IPS-18c (cell line): ENCODE measurements around the gene NOS1.
"Not testable (repeated sequence)": the region's sequence is repeated elsewhere in the genome, so short reads cannot be mapped to it uniquely, and the experiment has no call there.

ENCODE experiments used
- H3K4me3 ChIP-seq: 2 replicates; pipeline ENCODE4 v1.7.0; 2013; ENCODE audit warnings: low read depth, mild to moderate bottlenecking, low read length, moderate library complexity; ENCODE audit not compliant: insufficient read depth
- H3K9me3 ChIP-seq: one replicate; pipeline ENCODE4 v1.6.1; 2013; ENCODE audit warnings: mild to moderate bottlenecking, low read length, moderate library complexity; ENCODE audit not compliant: control insufficient read depth, insufficient read depth

Gene NOS1

DNA sequence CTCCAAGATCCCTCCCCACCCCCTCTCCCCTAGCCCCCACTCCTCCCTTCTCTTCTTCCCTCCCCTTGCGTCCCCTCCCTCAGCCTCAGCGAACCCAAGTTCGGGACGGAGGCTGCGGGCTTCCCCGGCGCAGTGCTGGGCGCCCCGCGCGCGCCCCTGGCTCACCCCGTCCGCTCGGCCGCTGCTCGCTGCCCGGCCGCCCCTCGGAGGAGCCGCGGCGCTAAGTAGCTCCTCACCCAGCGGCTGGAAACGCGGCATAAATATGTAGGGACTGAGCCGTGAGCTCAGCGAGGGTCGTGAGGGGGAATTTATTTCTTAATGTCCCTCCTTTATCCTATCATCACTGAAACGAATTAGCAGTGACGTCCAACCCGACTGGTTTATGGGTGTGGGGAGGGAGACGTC lies at the start of gene NOS1:
Gene NOS1 (minus strand): TSS at position 280 of the 405 bp plus-strand sequence. CDS start 30,557 bp downstream, outside the sequence.
- Histone ChIP-seq H3K9me3 (peaks cover 2% of the 10 kb centered on the region), H3K4me3 (peak within 1 kb of the TSS; percentile 75)

GRCh38 chr12:117409286-117409685 lies 47.9 kb upstream of the NOS1 start:
- Histone ChIP-seq H3K9me3 (no peaks in the 10 kb centered on the region), H3K4me3 (no peak overlapping the region)

DNA sequence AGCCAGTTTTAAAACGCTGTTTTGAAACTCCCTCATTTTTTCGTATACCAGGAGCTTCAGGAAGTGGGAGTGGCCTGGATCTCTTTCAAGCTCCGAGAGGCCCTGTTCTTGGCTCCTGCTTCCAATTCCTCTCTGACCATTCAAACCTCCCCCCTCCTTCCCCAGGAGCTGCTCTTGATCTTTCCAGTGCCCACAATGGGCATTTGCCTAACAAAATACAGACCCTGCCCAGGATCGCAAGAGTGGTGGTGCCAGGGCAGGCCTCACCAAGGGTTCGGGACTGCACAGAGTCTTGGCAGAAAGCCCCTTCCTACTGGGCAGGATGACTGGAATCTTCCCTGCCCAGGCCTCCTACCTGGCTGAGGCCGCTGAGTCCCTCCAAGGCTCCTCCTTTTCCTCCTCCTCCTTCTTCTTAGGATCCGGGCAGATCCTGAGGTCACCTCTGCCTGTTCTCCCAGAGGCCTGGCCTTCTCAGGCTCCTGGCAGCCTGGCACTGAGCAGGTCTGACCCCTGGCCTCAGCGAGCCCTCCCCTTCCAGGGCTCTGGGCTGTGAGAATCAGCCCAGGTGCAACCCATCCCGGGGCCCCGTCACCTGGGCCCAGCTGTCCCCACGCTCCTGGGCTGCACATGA lies 46.9 kb upstream of the NOS1 start:
- H3K9me3 ChIP-seq: no peaks in the 10 kb centered on the region
- no peak overlapping the region for H3K4me3 ChIP-seq

- no peaks in the 10 kb centered on the region for H3K9me3 ChIP-seq
Observed at GRCh38 chr12:117404940-117405339, 43.5 kb upstream of the NOS1 start.

GRCh38 chr12:117404203-117404853 lies 42.9 kb upstream of the NOS1 start:
- no peaks in the 10 kb centered on the region for H3K9me3 ChIP-seq
- H3K4me3 ChIP-seq: no peak overlapping the region

More at GRCh38 chr12:117404940-117405339, 43.5 kb upstream of the NOS1 start:
- H3K4me3 ChIP-seq: no peak overlapping the region

DNA sequence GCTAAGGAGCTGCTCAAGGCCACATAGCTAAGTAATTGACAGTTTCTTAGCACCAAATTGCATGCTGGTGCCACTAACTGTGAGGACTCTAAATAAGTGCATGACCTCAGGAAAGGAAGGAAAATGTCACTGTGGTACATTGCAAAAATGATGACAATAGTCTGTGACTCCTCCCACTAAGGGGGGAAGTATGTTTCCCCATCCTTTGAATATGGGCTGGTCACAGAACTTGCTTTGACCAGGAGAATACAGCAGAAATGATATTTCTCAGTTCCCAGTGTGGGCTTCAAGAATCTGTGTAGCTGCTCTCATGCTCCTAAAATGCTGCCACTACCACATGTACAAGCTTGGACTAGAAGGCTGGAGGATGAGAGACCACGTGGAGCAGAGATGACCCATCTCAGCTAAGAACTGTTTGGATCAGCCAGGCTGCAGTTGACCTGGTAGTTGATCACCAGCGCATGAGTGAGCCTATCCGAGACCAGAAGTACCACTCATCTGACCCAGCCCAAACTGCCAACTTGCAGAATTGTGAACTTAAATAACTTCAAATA lies 42.2 kb upstream of the NOS1 start:
- H3K9me3 ChIP-seq: no peaks in the 10 kb centered on the region
- no peak overlapping the region for H3K4me3 ChIP-seq

- Histone ChIP-seq H3K9me3 (peaks cover under 1% of the 10 kb centered on the region), H3K4me3 (no peak overlapping the region)
Observed at GRCh38 chr12:117402363-117402762, 40.9 kb upstream of the NOS1 start.

GRCh38 chr12:117400912-117401311 lies 39.5 kb upstream of the NOS1 start:
- Histone ChIP-seq H3K4me3 (no peak overlapping the region), H3K9me3 (peaks cover 4% of the 10 kb centered on the region)

DNA sequence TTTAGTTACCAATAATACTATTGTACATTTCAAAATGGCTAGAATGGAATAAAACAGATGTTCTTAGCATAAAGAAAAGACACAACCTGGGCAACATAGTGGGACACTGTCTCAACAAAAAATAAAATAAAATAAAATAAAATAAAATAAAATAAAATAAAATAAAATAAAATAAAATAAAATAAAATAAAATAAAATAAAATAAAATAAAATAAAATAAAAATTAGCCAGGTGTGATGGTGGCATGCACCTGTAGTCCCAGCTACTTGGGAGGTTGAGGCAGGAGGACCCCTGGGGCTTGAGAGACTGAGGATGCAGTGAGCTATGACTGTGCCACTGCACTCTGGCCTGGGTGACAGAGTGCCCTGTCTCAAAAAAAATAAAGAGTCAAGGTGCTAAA lies 37.1 kb upstream of the NOS1 start:
- not testable (repeated sequence) for H3K9me3 ChIP-seq, H3K4me3 ChIP-seq

GRCh38 chr12:117395766-117396165 lies 34.3 kb upstream of the NOS1 start:
- H3K9me3 ChIP-seq: peaks cover 4% of the 10 kb centered on the region
- no peak overlapping the region for H3K4me3 ChIP-seq

GRCh38 chr12:117394491-117394890 lies 33.1 kb upstream of the NOS1 start:
- Histone ChIP-seq H3K4me3 (no peak overlapping the region), H3K9me3 (peaks cover 4% of the 10 kb centered on the region)

DNA sequence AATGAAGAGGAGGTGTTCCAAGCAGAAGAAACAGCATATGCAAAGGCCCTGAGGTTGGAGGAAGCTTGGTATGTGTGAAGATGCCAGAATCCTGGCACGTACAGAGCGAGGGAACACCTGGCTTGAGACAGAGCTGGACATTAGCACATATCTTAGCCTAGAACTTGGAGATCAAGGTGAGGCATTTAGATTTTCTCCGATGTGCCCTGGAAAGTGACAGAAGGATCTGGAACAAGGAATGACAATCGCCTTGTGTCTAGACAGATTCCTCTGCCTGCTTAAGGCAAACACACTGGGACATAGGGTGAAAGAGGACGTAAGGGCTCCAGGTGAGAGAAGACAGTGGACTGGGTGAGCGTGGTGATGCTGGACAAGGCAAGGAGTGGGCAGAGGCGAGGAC lies 32.2 kb upstream of the NOS1 start:
- H3K4me3 ChIP-seq: no peak overlapping the region
- peaks cover 4% of the 10 kb centered on the region for H3K9me3 ChIP-seq

DNA sequence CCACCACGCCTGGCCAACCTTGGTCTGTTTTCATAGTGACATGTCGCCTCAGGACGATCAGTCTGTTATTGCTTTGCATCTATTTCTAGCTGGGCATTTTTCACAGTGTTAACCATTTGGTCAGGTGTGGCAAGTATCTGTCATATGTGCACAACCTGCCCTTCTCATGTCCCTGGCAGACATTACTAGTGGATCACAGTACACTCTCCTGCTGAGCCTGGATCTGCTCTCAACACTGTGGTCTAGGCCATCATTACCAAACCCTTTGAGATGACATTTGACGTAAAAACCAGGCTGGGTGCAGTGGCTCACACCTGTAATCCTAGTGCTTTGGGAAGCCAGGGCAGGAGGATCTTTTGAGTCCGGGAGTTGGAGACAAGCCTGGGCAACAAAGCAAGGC lies 29.4 kb upstream of the NOS1 start:
- Histone ChIP-seq H3K9me3 (no peaks in the 10 kb centered on the region), H3K4me3 (no peak overlapping the region)

GRCh38 chr12:117388951-117389446 lies 27.6 kb upstream of the NOS1 start:
- Histone ChIP-seq H3K9me3 (no peaks in the 10 kb centered on the region), H3K4me3 (no peak overlapping the region)

- Histone ChIP-seq H3K4me3 (no peak overlapping the region), H3K9me3 (no peaks in the 10 kb centered on the region)
Observed at GRCh38 chr12:117387832-117388231, 26.4 kb upstream of the NOS1 start.

- Histone ChIP-seq H3K9me3 (no peaks in the 10 kb centered on the region), H3K4me3 (no peak overlapping the region)
Observed at GRCh38 chr12:117384735-117385134, 23.3 kb upstream of the NOS1 start.

- peaks cover 3% of the 10 kb centered on the region for H3K9me3 ChIP-seq
- no peak overlapping the region for H3K4me3 ChIP-seq
Observed at GRCh38 chr12:117380083-117380482, 18.7 kb upstream of the NOS1 start.

GRCh38 chr12:117377758-117378157 lies 16.3 kb upstream of the NOS1 start:
- Histone ChIP-seq H3K4me3 (no peak overlapping the region), H3K9me3 (peaks cover 5% of the 10 kb centered on the region)
